ENCODE data around the gene NLRC5. TPM values are rescaled to one million over a fixed set of nuclear protein-coding genes. Genes with fewer than 3 reads are reported as not detected.

The NLRC5 gene
- total RNA-seq, 2 experiments from 2014 or later, result 135 to 153 TPM

- DNase-seq (no peak), ATAC-seq (no peak)
- H3K27ac Mint-ChIP-seq, result peak overlapping the region; percentile 55
- CTCF ChIA-PET, result interaction anchor here (1.1 to 1.6 kb wide), 3 partner anchors 8 to 91 kb away, joined by 3 to 7 read pairs (median 4); no protein-coding TSS in a partner anchor
- no peak overlapping the region for H3K4me3 Mint-ChIP-seq
- no peaks in the 10 kb centered on the region for H3K9me3 Mint-ChIP-seq
- H3K4me1 Mint-ChIP-seq (ENCODE audit: low read depth), result peaks cover 52% of the 10 kb centered on the region
- H3K27me3 Mint-ChIP-seq, result no peaks in the 10 kb centered on the region
- H3K36me3 Mint-ChIP-seq (ENCODE audit: low read depth), result peaks cover 57% of the 10 kb centered on the region
- intact Hi-C loops (cut with micrococcal nuclease), result no loop called here
- TF ChIP-seq CTCF (IDR thresholded peaks at IDR 0.05), result no peak
- POLR2A ChIA-PET, result interaction anchor here (0.6 to 1.4 kb wide), 4 partner anchors 22 to 107 kb away, joined by 3 to 4 read pairs (median 4); no protein-coding TSS in a partner anchor
Measured at GRCh38 chr16:57054771-57055170, 65.4 kb downstream of the NLRC5 start.

GRCh38 chr16:57055671-57056070 lies 66.3 kb downstream of the NLRC5 start:
- no peaks in the 10 kb centered on the region for H3K27me3 Mint-ChIP-seq
- no peaks in the 10 kb centered on the region for H3K9me3 Mint-ChIP-seq
- peaks cover 52% of the 10 kb centered on the region for H3K4me1 Mint-ChIP-seq (ENCODE audit: low read depth)
- H3K36me3 Mint-ChIP-seq (ENCODE audit: low read depth), result peaks cover 60% of the 10 kb centered on the region
- H3K4me3 Mint-ChIP-seq, result no peak overlapping the region
- DNase-seq (no peak), ATAC-seq (no peak)
- intact Hi-C loops (cut with micrococcal nuclease), result no loop called here
- no peak overlapping the region for H3K27ac Mint-ChIP-seq
- TF ChIP-seq CTCF (IDR thresholded peaks at IDR 0.05), result no peak
- POLR2A ChIA-PET, result interaction anchor here (1.4 kb wide), 1 partner anchor 21 kb away, joined by 4 read pairs; no protein-coding TSS in a partner anchor
- CTCF ChIA-PET, result interaction anchor here (1.6 to 1.8 kb wide), 3 partner anchors 29 to 92 kb away, joined by 4 to 7 read pairs (median 4); no protein-coding TSS in a partner anchor

- H3K27me3 Mint-ChIP-seq, result no peaks in the 10 kb centered on the region
- DNase-seq, result no peak
- H3K4me3 Mint-ChIP-seq, result no peak overlapping the region
- no peak for ATAC-seq
- no peaks in the 10 kb centered on the region for H3K9me3 Mint-ChIP-seq
- H3K27ac Mint-ChIP-seq, result peak overlapping the region; percentile 75
- POLR2A ChIA-PET, result no interaction called here
- intact Hi-C loops (cut with micrococcal nuclease), result no loop called here
- peaks cover 38% of the 10 kb centered on the region for H3K4me1 Mint-ChIP-seq (ENCODE audit: low read depth)
- H3K36me3 Mint-ChIP-seq (ENCODE audit: low read depth), result peaks cover 57% of the 10 kb centered on the region
- CTCF ChIA-PET, result interaction anchor here (0.6 to 2.4 kb wide), 3 partner anchors 26 to 110 kb away, joined by 3 to 10 read pairs (median 3); no protein-coding TSS in a partner anchor
- no peak for TF ChIP-seq CTCF (IDR thresholded peaks at IDR 0.05)
Measured at GRCh38 chr16:57058291-57058861, 69.0 kb downstream of the NLRC5 start.

- Mint-ChIP-seq H3K9me3 (no peaks in the 10 kb centered on the region), H3K4me3 (no peak overlapping the region), H3K4me1 (ENCODE audit: low read depth) (peaks cover 31% of the 10 kb centered on the region), H3K36me3 (ENCODE audit: low read depth) (peaks cover 50% of the 10 kb centered on the region), H3K27ac (peak overlapping the region; percentile 73), H3K27me3 (no peaks in the 10 kb centered on the region)
- DNase-seq (no peak), ATAC-seq (peak; percentile 18)
- no peak for TF ChIP-seq CTCF (IDR thresholded peaks at IDR 0.05)
- ChIA-PET CTCF (interaction anchor here (1.5 to 2.4 kb wide), 3 partner anchors 24 to 96 kb away, joined by 4 to 10 read pairs (median 5); no protein-coding TSS in a partner anchor), POLR2A (interaction anchor here (0.6 to 1.7 kb wide), 7 partner anchors 7 to 97 kb away, joined by 3 to 6 read pairs (median 4); no protein-coding TSS in a partner anchor)
- intact Hi-C loops (cut with micrococcal nuclease), result no loop called here
Measured at GRCh38 chr16:57060323-57061083, 71.1 kb downstream of the NLRC5 start.
